Cardiac fibroblast (primary cell): ENCODE results near the gene SRRM4.
A peak's percentile ranks its signal among the peaks of the same experiment; 100 is the strongest.

Experiments
- DNase-seq, 2 donors: peaks; one replicate each; pipeline versions ENCODE4 v3.0.0 to v3.0.0-alpha.2; 2010; ENCODE audit warnings: low read depth in 2 of 2
- H3K4me3 ChIP-seq, 2 donors: replicated peaks in 1 of 2; 1 replicate in 1 of 2; 2 replicates in 1 of 2; pipeline ENCODE4 v1.5.1; 2011; ENCODE audit warnings: low read depth in 2 of 2, low read length in 2 of 2, mild to moderate bottlenecking in 2 of 2, moderate library complexity in 1 of 2
- CTCF ChIP-seq: IDR thresholded peaks from one replicate; pipeline ENCODE4 v1.5.1; 2011; ENCODE audit warnings: low read depth, mild to moderate bottlenecking, low read length, inconsistent platforms

Gene SRRM4

GRCh38 chr12:119176267-119177055 is 195.1 kb downstream of the SRRM4 start:
- peak overlapping the region; percentile 28 to 49 for H3K4me3 ChIP-seq
- TF ChIP-seq CTCF = no peak
- DNase-seq = peak; percentile 91 to 95

DNA sequence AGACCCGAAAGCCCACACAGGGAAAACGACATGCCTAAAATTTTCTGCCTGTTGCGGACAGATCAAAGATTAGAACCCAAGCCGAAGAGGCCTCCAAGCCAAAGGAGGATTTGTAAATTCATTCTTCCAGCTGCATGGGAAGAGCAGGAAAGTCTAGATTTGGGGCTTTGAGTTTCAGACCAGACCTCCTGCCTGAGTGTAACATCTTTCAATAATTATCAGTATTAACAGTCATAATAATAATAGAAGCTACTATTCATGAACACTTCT is 195.7 kb downstream of the SRRM4 start:
- TF ChIP-seq CTCF = no peak
- DNase-seq = no peak
- no peak overlapping the region for H3K4me3 ChIP-seq

- no peak for TF ChIP-seq CTCF
- no peak overlapping the region for H3K4me3 ChIP-seq
- no peak for DNase-seq
Observed at GRCh38 chr12:119177724-119178380, 196.5 kb downstream of the SRRM4 start.

- DNase-seq = peak; percentile 95 to 98
- peak within 1 kb of the TSS; percentile 60 to 66 for H3K4me3 ChIP-seq
- TF ChIP-seq CTCF = no peak
Observed at GRCh38 chr12:119178544-119179334, 197.4 kb downstream of the SRRM4 start, which contains the start of gene HSPB8. Gene HSPB8, plus strand, starts transcription at chr12:119178931. Its CDS starts 382 bp downstream, at chr12:119179313.

DNA sequence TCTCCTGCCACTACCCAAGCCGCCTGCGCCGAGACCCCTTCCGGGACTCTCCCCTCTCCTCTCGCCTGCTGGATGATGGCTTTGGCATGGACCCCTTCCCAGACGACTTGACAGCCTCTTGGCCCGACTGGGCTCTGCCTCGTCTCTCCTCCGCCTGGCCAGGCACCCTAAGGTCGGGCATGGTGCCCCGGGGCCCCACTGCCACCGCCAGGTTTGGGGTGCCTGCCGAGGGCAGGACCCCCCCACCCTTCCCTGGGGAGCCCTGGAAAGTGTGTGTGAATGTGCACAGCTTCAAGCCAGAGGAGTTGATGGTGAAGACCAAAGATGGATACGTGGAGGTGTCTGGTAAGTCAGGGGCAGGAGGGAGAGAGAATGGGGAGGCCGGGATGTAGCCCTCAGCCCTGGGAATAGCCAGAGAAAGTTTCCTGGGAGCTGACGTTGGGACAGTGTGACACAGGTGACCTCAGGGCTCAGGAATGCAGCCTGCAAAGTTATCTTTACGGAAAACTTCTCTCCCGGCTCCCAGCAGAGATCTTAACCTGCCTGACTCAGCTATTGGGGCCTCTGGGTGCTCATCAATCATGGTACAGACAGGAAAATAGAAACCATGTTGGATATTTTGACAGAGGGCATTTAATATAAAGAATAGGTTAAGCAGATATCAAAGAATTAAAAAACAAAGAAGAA is 198.1 kb downstream of the SRRM4 start:
- no peak for TF ChIP-seq CTCF
- DNase-seq = peak; percentile 55 to 70
- peak overlapping the region; percentile 60 to 66 for H3K4me3 ChIP-seq

DNA sequence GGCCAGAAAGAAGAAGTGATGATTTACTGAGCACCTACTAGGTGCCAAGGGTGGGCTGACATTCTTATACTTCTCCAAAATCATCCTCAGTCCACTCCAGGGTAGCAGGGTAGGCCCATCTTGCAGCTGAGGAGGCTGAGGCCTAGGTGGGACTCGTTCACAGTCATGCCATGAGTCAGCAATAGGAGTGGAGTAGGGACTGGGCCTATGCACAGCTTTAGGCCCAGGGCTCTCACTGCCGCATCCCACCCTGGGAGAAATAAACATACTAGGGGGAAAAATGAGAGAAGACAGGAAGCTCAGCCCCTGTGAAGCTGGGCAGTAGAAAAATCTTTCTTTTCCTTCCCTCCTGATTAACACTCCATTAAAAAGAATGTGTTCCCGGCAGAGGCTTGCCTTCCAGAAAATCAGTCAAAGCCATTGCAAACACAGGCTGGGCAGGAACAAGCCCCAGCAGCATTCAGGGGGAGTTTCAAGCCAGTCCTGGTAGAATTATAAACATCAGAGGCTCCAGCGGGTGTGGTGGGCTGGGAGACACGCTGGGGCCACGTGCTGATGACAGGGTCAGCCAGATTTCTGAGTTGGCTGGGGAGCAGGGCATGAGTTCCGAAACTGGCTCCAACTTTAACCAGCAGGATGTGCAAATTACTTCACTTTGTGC is 199.2 kb downstream of the SRRM4 start:
- TF ChIP-seq CTCF = no peak
- peak overlapping the region; percentile 60 to 66 for H3K4me3 ChIP-seq
- DNase-seq = peak; percentile 72 to 73
